Liver (tissue), 9 donors: ENCODE measurements around the gene MRPS11. TPM values are rescaled to one million over a fixed set of nuclear protein-coding genes. Genes with fewer than 3 reads are reported as not detected.

Experiments used
- DNase-seq: peaks from one replicate; pipeline ENCODE4 v3.0.0-alpha.2; 2017; ENCODE audit warnings: low spot score
- H3K27ac ChIP-seq, 2 donors: one replicate each; pipeline ENCODE4 v1.7.0; 2013; ENCODE audit warnings: inconsistent platforms in 2 of 2, low read length in 2 of 2, control low read depth in 1 of 2, low read depth in 1 of 2, mild to moderate bottlenecking in 1 of 2
- H3K27me3 ChIP-seq, 4 donors: one replicate each; pipeline versions ENCODE4 v1.6.1 to v1.7.0; 2013; ENCODE audit warnings: low read length in 3 of 4, inconsistent platforms in 1 of 4, mild to moderate bottlenecking in 1 of 4, moderate library complexity in 1 of 4; ENCODE audit not compliant: control insufficient read depth in 4 of 4, insufficient read depth in 4 of 4
- H3K36me3 ChIP-seq, 4 donors: one replicate each; pipeline versions ENCODE4 v1.6.1 to v1.7.0; 2013; ENCODE audit warnings: low read length in 3 of 4, mild to moderate bottlenecking in 3 of 4, low read depth in 1 of 4, moderate library complexity in 1 of 4; ENCODE audit not compliant: control insufficient read depth in 4 of 4, insufficient read depth in 3 of 4
- H3K4me1 ChIP-seq, 4 donors: one replicate each; pipeline versions ENCODE4 v1.6.1 to v1.7.0; 2013; ENCODE audit warnings: low read length in 3 of 4, mild to moderate bottlenecking in 3 of 4, moderate library complexity in 1 of 4; ENCODE audit not compliant: control insufficient read depth in 4 of 4, insufficient read depth in 4 of 4
- H3K4me3 ChIP-seq, 3 donors: one replicate each; pipeline versions ENCODE4 v1.6.1 to v1.7.0; 2013; ENCODE audit warnings: low read length in 3 of 3, control low read depth in 1 of 3, low read depth in 1 of 3, mild to moderate bottlenecking in 1 of 3
- H3K9ac ChIP-seq, 2 donors: one replicate each; pipeline ENCODE4 v1.7.0; 2013; ENCODE audit warnings: low read length in 2 of 2, mild to moderate bottlenecking in 2 of 2, moderate library complexity in 2 of 2, control low read depth in 1 of 2, low read depth in 1 of 2
- H3K9me3 ChIP-seq, 4 donors: one replicate each; pipeline versions ENCODE4 v1.6.1 to v1.7.0; 2013; ENCODE audit warnings: low read length in 3 of 4; ENCODE audit not compliant: control insufficient read depth in 4 of 4
- EGR1 ChIP-seq, 2 donors: IDR thresholded peaks; 2 replicates each; pipeline ENCODE4 v1.6.1; 2016 to 2018; ENCODE audit warnings: antibody characterized with exemption in 2 of 2, low read depth in 2 of 2
- FOXA1 ChIP-seq: IDR thresholded peaks from 2 replicates; pipeline ENCODE4 v1.6.1; 2016; ENCODE audit warnings: antibody characterized with exemption
- FOXA2 ChIP-seq: IDR thresholded peaks from 2 replicates; pipeline ENCODE4 v1.6.1; 2016; ENCODE audit warnings: antibody characterized with exemption
- GABPA ChIP-seq, 2 donors: IDR thresholded peaks in 1 of 2; conservative IDR thresholded peaks in 1 of 2; 2 replicates each; pipeline ENCODE4 v1.6.1; 2016; ENCODE audit warnings: antibody characterized with exemption in 2 of 2, mild to moderate bottlenecking in 1 of 2, moderate library complexity in 1 of 2
- HNF4A ChIP-seq, 2 donors: conservative IDR thresholded peaks; 2 replicates each; pipeline ENCODE4 v1.6.1; 2016; ENCODE audit warnings: antibody characterized with exemption in 2 of 2, mild to moderate bottlenecking in 2 of 2
- HNF4G ChIP-seq: IDR thresholded peaks from 2 replicates; pipeline ENCODE4 v1.6.1; 2016; ENCODE audit warnings: antibody characterized with exemption
- JUND ChIP-seq, 2 donors: IDR thresholded peaks; 2 replicates each; pipeline ENCODE4 v1.6.1; 2016; ENCODE audit warnings: antibody characterized with exemption in 2 of 2
- NR2F2 ChIP-seq: IDR thresholded peaks from 2 replicates; pipeline ENCODE4 v1.6.1; 2016; ENCODE audit warnings: antibody characterized with exemption
- RAD21 ChIP-seq, 2 donors: IDR thresholded peaks; 2 replicates each; pipeline ENCODE4 v1.6.1; 2016; ENCODE audit warnings: antibody characterized with exemption in 2 of 2, mild to moderate bottlenecking in 2 of 2
- RXRA ChIP-seq, 2 donors: IDR thresholded peaks; 2 replicates each; pipeline ENCODE4 v1.6.1; 2017 to 2018; ENCODE audit warnings: antibody characterized with exemption in 2 of 2, mild to moderate bottlenecking in 1 of 2
- SP1 ChIP-seq: IDR thresholded peaks from 2 replicates; pipeline ENCODE4 v1.6.1; 2018; ENCODE audit warnings: antibody characterized with exemption, mild to moderate bottlenecking
- TAF1 ChIP-seq: conservative IDR thresholded peaks from 2 replicates; pipeline ENCODE4 v1.6.1; 2016; ENCODE audit warnings: antibody characterized with exemption, mild to moderate bottlenecking
- YY1 ChIP-seq: IDR thresholded peaks from 2 replicates; pipeline ENCODE4 v1.6.1; 2016; ENCODE audit warnings: antibody characterized with exemption, mild to moderate bottlenecking
- WGBS: extraction: QIAGEN DNeasy Blood & Tissue Kit; methylation state at CpG from one replicate; pipeline ENCODE4 v1.1.7; 2013; 5-methylcytosine and 5-hydroxymethylcytosine counted together
- polyA plus RNA-seq, 2 donors: library from polyadenylated mRNA; stranded (reverse) in 1 of 2; unstranded in 1 of 2; fragments of 200-250 nt in 1 of 2; fragments of >200 nt in 1 of 2; fragmentation: Nextera tagmentation in 1 of 2; extraction: Ambion mirVana in 1 of 2; gene quantifications; one replicate each; pipeline versions ENCODE4 v1.2.1 to v1.2.3, GENCODE V29; 2013 to 2015
- total RNA-seq, 2 donors: library from RNA; depleted of rRNA; stranded (reverse); fragments of >200 nt; gene quantifications; one replicate each; pipeline ENCODE4 v1.2.3, GENCODE V29; 2014
- TF ChIP-seq, protein P1 (sequence below): fragments of 150-350 bp; IDR thresholded peaks from 2 replicates; pipeline ENCODE4 v1.5.1; 2017; ENCODE audit warnings: improper control_type of control experiment, low read depth, low read length; ENCODE audit not compliant: missing input control
- TF ChIP-seq, protein P2 (sequence below): IDR thresholded peaks from 2 replicates; pipeline ENCODE4 v1.6.1; 2016; ENCODE audit warnings: antibody characterized with exemption
- TF ChIP-seq, protein P3 (sequence below): IDR thresholded peaks from 2 replicates; pipeline ENCODE4 v1.6.1; 2016; ENCODE audit warnings: antibody characterized with exemption, mild to moderate bottlenecking
- TF ChIP-seq, protein P4 (sequence below): IDR thresholded peaks from 2 replicates; pipeline ENCODE4 v1.6.1; 2016; ENCODE audit warnings: antibody characterized with exemption
- TF ChIP-seq, protein P5 (sequence below): IDR thresholded peaks from 2 replicates; pipeline ENCODE4 v1.6.1; 2016; ENCODE audit warnings: antibody characterized with exemption
- donor health status: healthy.
- donor health status: healthy.
- donor health status: healthy.
- donor health status: healthy.
- donor health status: healthy.

Gene MRPS11
- total RNA-seq (10 to 100 TPM; 20.5 to 21.2 TPM), polyA plus RNA-seq (10 to 100 TPM; 43.5 to 54.4 TPM)

DNA sequence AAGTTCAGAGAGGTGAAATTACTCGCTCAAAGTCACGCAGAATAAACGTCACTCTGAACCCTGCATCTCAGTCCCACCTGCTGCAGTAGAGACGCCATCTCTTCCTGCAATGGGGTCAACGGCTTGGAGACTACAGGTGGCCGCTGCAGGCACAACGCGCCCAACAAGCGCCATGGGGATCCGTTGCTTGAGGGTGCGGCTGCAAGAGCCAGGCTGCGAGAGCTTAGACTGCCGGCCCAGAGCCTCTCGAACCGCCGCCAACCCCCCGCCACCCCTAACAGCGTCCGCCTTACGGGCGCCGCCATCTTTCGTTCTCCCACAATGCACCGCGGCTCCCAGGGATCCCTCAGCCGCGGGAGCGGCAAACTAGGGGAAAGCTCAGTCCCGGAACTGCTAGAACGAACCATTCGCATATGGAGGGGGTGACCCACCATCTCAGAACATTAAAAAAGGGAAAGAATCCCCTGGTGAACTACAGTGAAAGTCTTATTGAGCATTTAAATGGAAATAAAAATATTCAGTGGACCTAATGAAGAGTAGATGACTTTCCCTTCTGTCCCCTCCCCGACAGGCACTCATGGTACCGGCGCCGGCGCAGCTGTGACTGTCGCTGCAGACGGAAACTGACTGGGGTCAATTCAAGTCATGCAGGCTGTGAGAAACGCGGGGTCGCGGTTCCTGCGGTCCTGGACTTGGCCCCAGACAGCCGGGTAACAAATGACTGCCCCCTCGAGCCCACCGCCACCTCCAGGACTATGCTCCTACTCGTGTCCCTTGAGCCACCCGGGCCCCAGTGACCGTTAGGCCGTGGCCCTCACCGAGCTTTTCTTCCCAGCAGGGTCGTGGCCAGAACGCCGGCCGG, at the start of gene MRPS11, which contains the start of gene MRPL46:
MRPS11 (plus strand) TSS at position 636 of the 862 bp plus-strand sequence; CDS start at position 646, 10 bp downstream.
MRPL46 (minus strand) TSS at position 316 of the 862 bp plus-strand sequence; CDS start at position 305, 11 bp downstream.
- TF ChIP-seq GABPA (IDR thresholded peaks at IDR 0.05 in 1 of 2, conservative IDR thresholded peaks at IDR 0.05 in 1 of 2) (peak; percentile 38 to 79), NR2F2 (peak; percentile 48), EGR1 (IDR thresholded peaks at IDR 0.05; ENCODE audit: low read depth in 2 of 2) (peak in 1 of 2 donors; percentile 30), FOXA2 (no peak), FOXA1 (no peak), SP1 (peak; percentile 78), JUND (IDR thresholded peaks at IDR 0.05) (peak; percentile 39 to 57), TAF1 (peak; percentile 80), HNF4A (conservative IDR thresholded peaks at IDR 0.05) (peak in 1 of 2 donors; percentile 42), RXRA (IDR thresholded peaks at IDR 0.05) (peak; percentile 71 to 77), RAD21 (IDR thresholded peaks at IDR 0.05) (peak in 1 of 2 donors; percentile 23), HNF4G (no peak), YY1 (peak; percentile 99)
- TF ChIP-seq, protein P1, sequence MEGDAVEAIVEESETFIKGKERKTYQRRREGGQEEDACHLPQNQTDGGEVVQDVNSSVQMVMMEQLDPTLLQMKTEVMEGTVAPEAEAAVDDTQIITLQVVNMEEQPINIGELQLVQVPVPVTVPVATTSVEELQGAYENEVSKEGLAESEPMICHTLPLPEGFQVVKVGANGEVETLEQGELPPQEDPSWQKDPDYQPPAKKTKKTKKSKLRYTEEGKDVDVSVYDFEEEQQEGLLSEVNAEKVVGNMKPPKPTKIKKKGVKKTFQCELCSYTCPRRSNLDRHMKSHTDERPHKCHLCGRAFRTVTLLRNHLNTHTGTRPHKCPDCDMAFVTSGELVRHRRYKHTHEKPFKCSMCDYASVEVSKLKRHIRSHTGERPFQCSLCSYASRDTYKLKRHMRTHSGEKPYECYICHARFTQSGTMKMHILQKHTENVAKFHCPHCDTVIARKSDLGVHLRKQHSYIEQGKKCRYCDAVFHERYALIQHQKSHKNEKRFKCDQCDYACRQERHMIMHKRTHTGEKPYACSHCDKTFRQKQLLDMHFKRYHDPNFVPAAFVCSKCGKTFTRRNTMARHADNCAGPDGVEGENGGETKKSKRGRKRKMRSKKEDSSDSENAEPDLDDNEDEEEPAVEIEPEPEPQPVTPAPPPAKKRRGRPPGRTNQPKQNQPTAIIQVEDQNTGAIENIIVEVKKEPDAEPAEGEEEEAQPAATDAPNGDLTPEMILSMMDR, result no peak
- TF ChIP-seq, protein P2, sequence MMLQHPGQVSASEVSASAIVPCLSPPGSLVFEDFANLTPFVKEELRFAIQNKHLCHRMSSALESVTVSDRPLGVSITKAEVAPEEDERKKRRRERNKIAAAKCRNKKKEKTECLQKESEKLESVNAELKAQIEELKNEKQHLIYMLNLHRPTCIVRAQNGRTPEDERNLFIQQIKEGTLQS, result peak; percentile 69
- TF ChIP-seq, protein P3, sequence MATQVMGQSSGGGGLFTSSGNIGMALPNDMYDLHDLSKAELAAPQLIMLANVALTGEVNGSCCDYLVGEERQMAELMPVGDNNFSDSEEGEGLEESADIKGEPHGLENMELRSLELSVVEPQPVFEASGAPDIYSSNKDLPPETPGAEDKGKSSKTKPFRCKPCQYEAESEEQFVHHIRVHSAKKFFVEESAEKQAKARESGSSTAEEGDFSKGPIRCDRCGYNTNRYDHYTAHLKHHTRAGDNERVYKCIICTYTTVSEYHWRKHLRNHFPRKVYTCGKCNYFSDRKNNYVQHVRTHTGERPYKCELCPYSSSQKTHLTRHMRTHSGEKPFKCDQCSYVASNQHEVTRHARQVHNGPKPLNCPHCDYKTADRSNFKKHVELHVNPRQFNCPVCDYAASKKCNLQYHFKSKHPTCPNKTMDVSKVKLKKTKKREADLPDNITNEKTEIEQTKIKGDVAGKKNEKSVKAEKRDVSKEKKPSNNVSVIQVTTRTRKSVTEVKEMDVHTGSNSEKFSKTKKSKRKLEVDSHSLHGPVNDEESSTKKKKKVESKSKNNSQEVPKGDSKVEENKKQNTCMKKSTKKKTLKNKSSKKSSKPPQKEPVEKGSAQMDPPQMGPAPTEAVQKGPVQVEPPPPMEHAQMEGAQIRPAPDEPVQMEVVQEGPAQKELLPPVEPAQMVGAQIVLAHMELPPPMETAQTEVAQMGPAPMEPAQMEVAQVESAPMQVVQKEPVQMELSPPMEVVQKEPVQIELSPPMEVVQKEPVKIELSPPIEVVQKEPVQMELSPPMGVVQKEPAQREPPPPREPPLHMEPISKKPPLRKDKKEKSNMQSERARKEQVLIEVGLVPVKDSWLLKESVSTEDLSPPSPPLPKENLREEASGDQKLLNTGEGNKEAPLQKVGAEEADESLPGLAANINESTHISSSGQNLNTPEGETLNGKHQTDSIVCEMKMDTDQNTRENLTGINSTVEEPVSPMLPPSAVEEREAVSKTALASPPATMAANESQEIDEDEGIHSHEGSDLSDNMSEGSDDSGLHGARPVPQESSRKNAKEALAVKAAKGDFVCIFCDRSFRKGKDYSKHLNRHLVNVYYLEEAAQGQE, result peak; percentile 67
- TF ChIP-seq, protein P4, sequence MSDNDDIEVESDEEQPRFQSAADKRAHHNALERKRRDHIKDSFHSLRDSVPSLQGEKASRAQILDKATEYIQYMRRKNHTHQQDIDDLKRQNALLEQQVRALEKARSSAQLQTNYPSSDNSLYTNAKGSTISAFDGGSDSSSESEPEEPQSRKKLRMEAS, result peak; percentile 93
- TF ChIP-seq, protein P5, sequence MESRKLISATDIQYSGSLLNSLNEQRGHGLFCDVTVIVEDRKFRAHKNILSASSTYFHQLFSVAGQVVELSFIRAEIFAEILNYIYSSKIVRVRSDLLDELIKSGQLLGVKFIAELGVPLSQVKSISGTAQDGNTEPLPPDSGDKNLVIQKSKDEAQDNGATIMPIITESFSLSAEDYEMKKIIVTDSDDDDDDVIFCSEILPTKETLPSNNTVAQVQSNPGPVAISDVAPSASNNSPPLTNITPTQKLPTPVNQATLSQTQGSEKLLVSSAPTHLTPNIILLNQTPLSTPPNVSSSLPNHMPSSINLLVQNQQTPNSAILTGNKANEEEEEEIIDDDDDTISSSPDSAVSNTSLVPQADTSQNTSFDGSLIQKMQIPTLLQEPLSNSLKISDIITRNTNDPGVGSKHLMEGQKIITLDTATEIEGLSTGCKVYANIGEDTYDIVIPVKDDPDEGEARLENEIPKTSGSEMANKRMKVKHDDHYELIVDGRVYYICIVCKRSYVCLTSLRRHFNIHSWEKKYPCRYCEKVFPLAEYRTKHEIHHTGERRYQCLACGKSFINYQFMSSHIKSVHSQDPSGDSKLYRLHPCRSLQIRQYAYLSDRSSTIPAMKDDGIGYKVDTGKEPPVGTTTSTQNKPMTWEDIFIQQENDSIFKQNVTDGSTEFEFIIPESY, result peak; percentile 95
- peak; percentile 92 for DNase-seq
- H3K36me3 ChIP-seq, result peaks cover 0 to 29% (median 17%) of the 10 kb centered on the region in 4 donors
- no peaks in the 10 kb centered on the region for H3K27me3 ChIP-seq
- H3K9ac ChIP-seq, result peak within 1 kb of the TSS; percentile 89 to 96
- under 1% methylated on average over 55 of the region's 55 CpGs for WGBS
- H3K9me3 ChIP-seq, result no peaks in the 10 kb centered on the region
- H3K4me3 ChIP-seq, result peak within 1 kb of the TSS; percentile 83 to 99 (median 96)
- peak within 1 kb of the TSS; percentile 96 to 99 for H3K27ac ChIP-seq
- peaks cover 10 to 34% (median 27%) of the 10 kb centered on the region in 4 donors for H3K4me1 ChIP-seq
